ENCODE data around the gene TMOD1. TPM values are rescaled to one million over a fixed set of nuclear protein-coding genes. Genes with fewer than 3 reads are reported as not detected.

The TMOD1 gene
- total RNA-seq, 2 experiments from 2014 or later: 0.79 to 1.1 TPM

Other genes with a start within 250 kb of the TMOD1 start
- gene CCDC180, start 194.0 kb upstream of the TMOD1 start, total RNA-seq: 1 to 10 TPM; 5.8 to 7.8 TPM
- gene TDRD7, start 89.6 kb upstream of the TMOD1 start, total RNA-seq: 10 to 100 TPM; 13.8 to 14.5 TPM
- gene TSTD2, start 131.7 kb downstream of the TMOD1 start, total RNA-seq: 10 to 100 TPM; 17.0 to 19.6 TPM
- gene NCBP1, start 132.2 kb downstream of the TMOD1 start, total RNA-seq: 10 to 100 TPM; 37.3 to 41.3 TPM
- 10 to 100 TPM; 15.4 to 18.6 TPM for gene XPA, start 195.7 kb downstream of the TMOD1 start, total RNA-seq

Measured in activated naive CD8-positive, alpha-beta T cell treated with anti-CD3 and anti-CD28 coated beads, Interleukin-2, amount 10 ng/mL, durations not matched to agents 7 days and 5 days (primary cell).